Activated CD4-positive, alpha-beta T cell treated with anti-CD3 and anti-CD28 coated beads, Interleukin-2, amount 10 ng/mL, durations not matched to agents 7 days and 5 days (primary cell): ENCODE results near the gene BAD. TPM values are rescaled to one million over a fixed set of nuclear protein-coding genes. Genes with fewer than 3 reads are reported as not detected.

Experiments used
- CTCF ChIA-PET: fragments of 350-600 bp; sonication (Branson Sonifier 250); formaldehyde crosslinking; loops from one replicate; lab custom pipeline; 2021; ENCODE audit warnings: antibody characterized with exemption; lab: Charles Lee
- POLR2A ChIA-PET: fragments of 350-600 bp; sonication (Branson Sonifier 250); formaldehyde crosslinking; loops from one replicate; lab custom pipeline; 2021; ENCODE audit warnings: antibody characterized with exemption; lab: Charles Lee
- DNase-seq: peaks from one replicate; pipeline ENCODE4 v3.0.0-alpha.2; 2020
- H3K27ac Mint-ChIP-seq: one replicate; pipeline ENCODE4 v1.8.0; 2021; ENCODE audit warnings: mild to moderate bottlenecking, moderate library complexity, mixed read lengths
- H3K27me3 Mint-ChIP-seq: one replicate; pipeline ENCODE4 v1.8.0; 2021; ENCODE audit warnings: mixed read lengths
- H3K36me3 Mint-ChIP-seq: one replicate; pipeline ENCODE4 v1.8.0; 2021; ENCODE audit warnings: low read depth, mixed read lengths
- H3K4me1 Mint-ChIP-seq: one replicate; pipeline ENCODE4 v1.8.0; 2021; ENCODE audit warnings: mixed read lengths
- H3K4me3 Mint-ChIP-seq: one replicate; pipeline ENCODE4 v1.8.0; 2021; ENCODE audit warnings: mild to moderate bottlenecking, moderate library complexity, mixed read lengths
- H3K9me3 Mint-ChIP-seq: one replicate; pipeline ENCODE4 v1.8.0; 2021; ENCODE audit warnings: mixed read lengths
- total RNA-seq, 2 experiments: library from RNA; stranded (reverse); gene quantifications; one replicate each; pipeline ENCODE4 v1.2.3, GENCODE V29; 2021

The BAD gene
- total RNA-seq, 2 experiments from 2014 or later, result 32.0 to 34.2 TPM

- Mint-ChIP-seq H3K27me3 (no peaks in the 10 kb centered on the region), H3K36me3 (peaks cover 7% of the 10 kb centered on the region), H3K9me3 (no peaks in the 10 kb centered on the region), H3K27ac (peak overlapping the region; percentile 90), H3K4me3 (peak overlapping the region; percentile 86), H3K4me1 (peaks cover 34% of the 10 kb centered on the region)
- POLR2A ChIA-PET, result interaction anchor here (0.7 to 0.8 kb wide), 2 partner anchors 12 to 115 kb away, joined by 4 read pairs; no protein-coding TSS in a partner anchor
- no peak for DNase-seq
- CTCF ChIA-PET, result interaction anchor here (2.5 to 9.2 kb wide), 3 partner anchors 9 to 79 kb away, joined by 8 to 94 read pairs (median 9); partner anchors contain the start of gene FERMT3
These were observed 59.4 kb downstream of the BAD start for GRCh38 chr11:64224891-64225607.

- peak overlapping the region; percentile 90 for H3K27ac Mint-ChIP-seq
- H3K36me3 Mint-ChIP-seq, result peaks cover 7% of the 10 kb centered on the region
- H3K9me3 Mint-ChIP-seq, result no peaks in the 10 kb centered on the region
- DNase-seq, result no peak
- no peaks in the 10 kb centered on the region for H3K27me3 Mint-ChIP-seq
- H3K4me3 Mint-ChIP-seq, result peak overlapping the region; percentile 86
- ChIA-PET POLR2A (interaction anchor here (0.8 to 1.0 kb wide), 2 partner anchors 11 to 18 kb away, joined by 3 to 4 read pairs; partner anchors contain the start of gene FERMT3), CTCF (interaction anchor here (0.6 to 9.2 kb wide), 7 partner anchors 9 to 760 kb away, joined by 3 to 94 read pairs (median 5); partner anchors contain the start of genes FERMT3 and FKBP2)
- H3K4me1 Mint-ChIP-seq, result peaks cover 27% of the 10 kb centered on the region
These were observed 60.1 kb downstream of the BAD start for GRCh38 chr11:64224151-64224890.

- H3K4me3 Mint-ChIP-seq, result no peak overlapping the region
- ChIA-PET CTCF (interaction anchor here (0.7 to 9.2 kb wide), 6 partner anchors 9 to 108 kb away, joined by 3 to 94 read pairs (median 5); partner anchors contain the start of genes FERMT3 and FKBP2), POLR2A (interaction anchor here (0.6 kb wide), 1 partner anchor 31 kb away, joined by 3 read pairs; no protein-coding TSS in a partner anchor)
- peaks cover 11% of the 10 kb centered on the region for H3K36me3 Mint-ChIP-seq
- peaks cover 23% of the 10 kb centered on the region for H3K4me1 Mint-ChIP-seq
- H3K27me3 Mint-ChIP-seq, result no peaks in the 10 kb centered on the region
- no peak for DNase-seq
- H3K9me3 Mint-ChIP-seq, result no peaks in the 10 kb centered on the region
- H3K27ac Mint-ChIP-seq, result no peak overlapping the region
These were observed 61.3 kb downstream of the BAD start for GRCh38 chr11:64223001-64223651.

- Mint-ChIP-seq H3K9me3 (no peaks in the 10 kb centered on the region), H3K27me3 (no peaks in the 10 kb centered on the region), H3K27ac (no peak overlapping the region), H3K4me3 (no peak overlapping the region), H3K4me1 (peaks cover 20% of the 10 kb centered on the region), H3K36me3 (peaks cover 11% of the 10 kb centered on the region)
- POLR2A ChIA-PET, result interaction anchor here (0.6 kb wide), 1 partner anchor 31 kb away, joined by 3 read pairs; no protein-coding TSS in a partner anchor
- no peak for DNase-seq
- CTCF ChIA-PET, result interaction anchor here (1.1 to 9.2 kb wide), 3 partner anchors 10 to 108 kb away, joined by 5 to 94 read pairs (median 7); partner anchors contain the start of gene FERMT3
These were observed 61.8 kb downstream of the BAD start for GRCh38 chr11:64222651-64223000.

- Mint-ChIP-seq H3K36me3 (peaks cover 15% of the 10 kb centered on the region), H3K9me3 (no peaks in the 10 kb centered on the region), H3K4me3 (no peak overlapping the region), H3K27me3 (no peaks in the 10 kb centered on the region), H3K27ac (no peak overlapping the region), H3K4me1 (peaks cover 14% of the 10 kb centered on the region)
- DNase-seq, result no peak
- CTCF ChIA-PET, result interaction anchor here (0.6 to 1.1 kb wide), 2 partner anchors 12 to 84 kb away, joined by 3 read pairs; no protein-coding TSS in a partner anchor
- POLR2A ChIA-PET, result no interaction called here
These were observed 63.7 kb downstream of the BAD start for GRCh38 chr11:64220798-64221197.

GRCh38 chr11:64220271-64220670, 64.2 kb downstream of the BAD start:
- Mint-ChIP-seq H3K36me3 (peaks cover 16% of the 10 kb centered on the region), H3K4me3 (no peak overlapping the region), H3K27me3 (no peaks in the 10 kb centered on the region), H3K27ac (no peak overlapping the region), H3K9me3 (no peaks in the 10 kb centered on the region), H3K4me1 (peaks cover 12% of the 10 kb centered on the region)
- DNase-seq, result no peak
- ChIA-PET POLR2A (no interaction called here), CTCF (interaction anchor here (1.1 to 1.4 kb wide), 2 partner anchors 13 to 84 kb away, joined by 3 to 5 read pairs; no protein-coding TSS in a partner anchor)

Other genes starting within 250 kb of the BAD start
- not detected for gene FLRT1, start 248.7 kb downstream of the BAD start, total RNA-seq
- 10 to 100 TPM in 1 of 2 experiments, 1 to 10 TPM in 1; 9.2 to 11.6 TPM for gene MACROD1, start 118.6 kb downstream of the BAD start, total RNA-seq
- gene STIP1, start 98.5 kb downstream of the BAD start, total RNA-seq, result 100 to 1,000 TPM; 211 to 213 TPM
- gene FERMT3, start 77.9 kb downstream of the BAD start, total RNA-seq, result 100 to 1,000 TPM; 190 to 207 TPM
- 10 to 100 TPM; 20.0 to 26.5 TPM for gene TRPT1, start 58.5 kb downstream of the BAD start, total RNA-seq
- 10 to 100 TPM; 70.2 to 82.1 TPM for gene NUDT22, start 58.4 kb downstream of the BAD start, total RNA-seq
- 10 to 100 TPM; 39.5 to 40.5 TPM for gene DNAJC4, start 54.1 kb downstream of the BAD start, total RNA-seq
- 10 to 100 TPM; 51.1 to 60.3 TPM for gene VEGFB, start 50.1 kb downstream of the BAD start, total RNA-seq
- gene FKBP2, start 43.6 kb downstream of the BAD start, total RNA-seq, result 10 to 100 TPM; 21.9 to 24.8 TPM
- gene PPP1R14B, start 37.7 kb downstream of the BAD start, total RNA-seq, result 10 to 100 TPM; 81.1 to 86.0 TPM
- gene PLCB3, start 33.1 kb downstream of the BAD start, total RNA-seq, result 10 to 100 TPM; 11.6 to 12.4 TPM
- 10 to 100 TPM; 24.6 to 32.2 TPM for gene GPR137, start 1.2 kb upstream of the BAD start, total RNA-seq
- not detected for gene KCNK4, start 6.6 kb upstream of the BAD start, total RNA-seq
- not detected for gene CATSPERZ, start 15.7 kb upstream of the BAD start, total RNA-seq
- 10 to 100 TPM; 24.8 to 32.0 TPM for gene ESRRA, start 20.9 kb upstream of the BAD start, total RNA-seq
- 100 to 1,000 TPM; 160 to 171 TPM for gene TRMT112, start 32.9 kb upstream of the BAD start, total RNA-seq
- gene PRDX5, start 33.5 kb upstream of the BAD start, total RNA-seq, result 100 to 1,000 TPM in 1 of 2 experiments, 10 to 100 TPM in 1; 97.4 to 106 TPM
- gene CCDC88B, start 55.5 kb upstream of the BAD start, total RNA-seq, result 100 to 1,000 TPM; 103 to 127 TPM
- gene RPS6KA4, start 74.5 kb upstream of the BAD start, total RNA-seq, result 10 to 100 TPM; 31.0 to 43.0 TPM